ENCODE results near the gene GALNT2. TPM values are rescaled to one million over a fixed set of nuclear protein-coding genes. Genes with fewer than 3 reads are reported as not detected.

GALNT2 gene
- total and polyA plus RNA-seq, 2 experiments from 2014 or later: 96.7 to 143 TPM

- Histone ChIP-seq H3K4me1 (ENCODE audit: insufficient read depth) (no peaks in the 10 kb centered on the region), H3K27me3 (no peaks in the 10 kb centered on the region), H3K4me3 (no peak overlapping the region), H3K27ac (no peak overlapping the region), H3K9me2 (replicated peaks; ENCODE audit: insufficient read depth) (no peaks in the 10 kb centered on the region), H2AFZ (no peak overlapping the region), H3K36me3 (replicated peaks; ENCODE audit: insufficient read depth, low read depth) (no peaks in the 10 kb centered on the region), H3K79me2 (no peaks in the 10 kb centered on the region), H4K20me1 (ENCODE audit: insufficient read depth, poor library complexity, severe bottlenecking) (no peaks in the 10 kb centered on the region), H3K4me2 (no peak overlapping the region), H3K9me3 (ENCODE audit: low read depth) (no peaks in the 10 kb centered on the region)
- 91% methylated on average over 4 of the region's 4 CpGs for WGBS (ENCODE audit: low lambda C conversion rate, missing lambda C conversion rate)
- TF ChIP-seq CTCF (IDR thresholded peaks at IDR 0.05; ENCODE audit: poor library complexity) (no peak), EZH2phosphoT487 (IDR thresholded peaks at IDR 0.05; ENCODE audit: low read depth, severe bottlenecking, unreplicated experiment) (no peak), EZH2 (IDR thresholded peaks at IDR 0.05; ENCODE audit: borderline replicate concordance) (no peak)
- DNase-seq (ENCODE audit: low spot score): no peak
Measured at GRCh38 chr1:230320804-230321203, 253.8 kb downstream of the GALNT2 start.

GRCh38 chr1:230321341-230321740 lies 254.3 kb downstream of the GALNT2 start:
- no peak overlapping the region for H3K4me2 ChIP-seq
- TF ChIP-seq EZH2phosphoT487 (IDR thresholded peaks at IDR 0.05; ENCODE audit: low read depth, severe bottlenecking, unreplicated experiment) (no peak), CTCF (IDR thresholded peaks at IDR 0.05; ENCODE audit: poor library complexity) (no peak), EZH2 (IDR thresholded peaks at IDR 0.05; ENCODE audit: borderline replicate concordance) (no peak)
- H3K9me2 ChIP-seq (replicated peaks; ENCODE audit: insufficient read depth): no peaks in the 10 kb centered on the region
- no peaks in the 10 kb centered on the region for H3K36me3 ChIP-seq (replicated peaks; ENCODE audit: insufficient read depth, low read depth)
- no peak overlapping the region for H2AFZ ChIP-seq
- no peaks in the 10 kb centered on the region for H3K27me3 ChIP-seq
- H3K79me2 ChIP-seq: no peaks in the 10 kb centered on the region
- H3K4me3 ChIP-seq: no peak overlapping the region
- no peak for DNase-seq (ENCODE audit: low spot score)
- H4K20me1 ChIP-seq (ENCODE audit: insufficient read depth, poor library complexity, severe bottlenecking): no peaks in the 10 kb centered on the region
- no peak overlapping the region for H3K27ac ChIP-seq
- 92% methylated on average over 9 of the region's 9 CpGs for WGBS (ENCODE audit: low lambda C conversion rate, missing lambda C conversion rate)
- no peaks in the 10 kb centered on the region for H3K9me3 ChIP-seq (ENCODE audit: low read depth)
- H3K4me1 ChIP-seq (ENCODE audit: insufficient read depth): no peaks in the 10 kb centered on the region

- Histone ChIP-seq H3K79me2 (no peaks in the 10 kb centered on the region), H2AFZ (no peak overlapping the region), H3K27ac (no peak overlapping the region), H3K36me3 (replicated peaks; ENCODE audit: insufficient read depth, low read depth) (no peaks in the 10 kb centered on the region), H3K9me3 (ENCODE audit: low read depth) (no peaks in the 10 kb centered on the region), H3K4me2 (no peak overlapping the region), H3K4me1 (ENCODE audit: insufficient read depth) (no peaks in the 10 kb centered on the region), H3K27me3 (no peaks in the 10 kb centered on the region), H3K4me3 (no peak overlapping the region), H3K9me2 (replicated peaks; ENCODE audit: insufficient read depth) (no peaks in the 10 kb centered on the region), H4K20me1 (ENCODE audit: insufficient read depth, poor library complexity, severe bottlenecking) (no peaks in the 10 kb centered on the region)
- no peak for DNase-seq (ENCODE audit: low spot score)
- 91% methylated on average over 18 of the region's 18 CpGs for whole genome bisulfite sequencing (ENCODE audit: low lambda C conversion rate, missing lambda C conversion rate)
- no peak for TF ChIP-seq EZH2phosphoT487 (IDR thresholded peaks at IDR 0.05; ENCODE audit: low read depth, severe bottlenecking, unreplicated experiment)
- TF ChIP-seq CTCF (IDR thresholded peaks at IDR 0.05; ENCODE audit: poor library complexity): no peak
- TF ChIP-seq EZH2 (IDR thresholded peaks at IDR 0.05; ENCODE audit: borderline replicate concordance): no peak
Measured at GRCh38 chr1:230321741-230322420, 254.8 kb downstream of the GALNT2 start.
